ENCODE results near the gene IL1RAP. TPM values are rescaled to one million over a fixed set of nuclear protein-coding genes. Genes with fewer than 3 reads are reported as not detected.

IL1RAP gene
- total RNA-seq, 1 donor from 2014 or later: 15.0 TPM

GRCh38 chr3:190695994-190696393, 182.1 kb downstream of the IL1RAP start:
- Mint-ChIP-seq H3K36me3 (no peaks in the 10 kb centered on the region), H3K4me1 (peaks cover 18% of the 10 kb centered on the region), H3K4me3 (no peak overlapping the region), H3K9me3 (peaks cover 11% of the 10 kb centered on the region), H3K27me3 (ENCODE audit: low read depth) (no peaks in the 10 kb centered on the region), H3K27ac (no peak overlapping the region)
- DNase-seq (ENCODE audit: low spot score in 2 of 2, unreplicated experiment in 2 of 2): no peak
- TF ChIP-seq CTCF (IDR thresholded peaks at IDR 0.05; ENCODE audit: unreplicated experiment): no peak

- no peak overlapping the region for H3K27ac Mint-ChIP-seq
- no peak for DNase-seq (ENCODE audit: low spot score in 2 of 2, unreplicated experiment in 2 of 2)
- H3K36me3 Mint-ChIP-seq: no peaks in the 10 kb centered on the region
- H3K27me3 Mint-ChIP-seq (ENCODE audit: low read depth): no peaks in the 10 kb centered on the region
- H3K4me1 Mint-ChIP-seq: peaks cover 22% of the 10 kb centered on the region
- H3K4me3 Mint-ChIP-seq: no peak overlapping the region
- H3K9me3 Mint-ChIP-seq: peaks cover 11% of the 10 kb centered on the region
- TF ChIP-seq CTCF (IDR thresholded peaks at IDR 0.05; ENCODE audit: unreplicated experiment): peak; percentile 72
Measured at GRCh38 chr3:190696777-190697501, 183.1 kb downstream of the IL1RAP start.

- Mint-ChIP-seq H3K4me3 (no peak overlapping the region), H3K4me1 (peaks cover 22% of the 10 kb centered on the region), H3K27ac (no peak overlapping the region), H3K27me3 (ENCODE audit: low read depth) (no peaks in the 10 kb centered on the region), H3K36me3 (no peaks in the 10 kb centered on the region), H3K9me3 (peaks cover 8% of the 10 kb centered on the region)
- TF ChIP-seq CTCF (IDR thresholded peaks at IDR 0.05; ENCODE audit: unreplicated experiment): no peak
- no peak for DNase-seq (ENCODE audit: low spot score in 2 of 2, unreplicated experiment in 2 of 2)
Measured at GRCh38 chr3:190697502-190697830, 183.6 kb downstream of the IL1RAP start.

- no peak for TF ChIP-seq CTCF (IDR thresholded peaks at IDR 0.05; ENCODE audit: unreplicated experiment)
- no peak overlapping the region for H3K27ac Mint-ChIP-seq
- H3K4me3 Mint-ChIP-seq: no peak overlapping the region
- no peaks in the 10 kb centered on the region for H3K27me3 Mint-ChIP-seq (ENCODE audit: low read depth)
- peaks cover 4% of the 10 kb centered on the region for H3K9me3 Mint-ChIP-seq
- DNase-seq (ENCODE audit: low spot score in 2 of 2, unreplicated experiment in 2 of 2): no peak
- H3K36me3 Mint-ChIP-seq: no peaks in the 10 kb centered on the region
- peaks cover 22% of the 10 kb centered on the region for H3K4me1 Mint-ChIP-seq
Measured at GRCh38 chr3:190697901-190698300, 184.0 kb downstream of the IL1RAP start.

GRCh38 chr3:190699776-190700175, 185.9 kb downstream of the IL1RAP start:
- Mint-ChIP-seq H3K4me1 (peaks cover 19% of the 10 kb centered on the region), H3K27me3 (ENCODE audit: low read depth) (no peaks in the 10 kb centered on the region), H3K9me3 (no peaks in the 10 kb centered on the region), H3K27ac (no peak overlapping the region), H3K4me3 (no peak overlapping the region), H3K36me3 (no peaks in the 10 kb centered on the region)
- TF ChIP-seq CTCF (IDR thresholded peaks at IDR 0.05; ENCODE audit: unreplicated experiment): no peak
- no peak for DNase-seq (ENCODE audit: low spot score in 2 of 2, unreplicated experiment in 2 of 2)

Data from mesothelial cell of epicardium (in vitro differentiated cells).